Mucosa of stomach (tissue), 1 donor: Measurements from ENCODE around the gene ATG5.
"Not testable (repeated sequence)": the region's sequence is repeated elsewhere in the genome, so short reads cannot be mapped to it uniquely, and the experiment has no call there.

ENCODE experiments used
- H3K27me3 ChIP-seq: one replicate; pipeline ENCODE4 v1.7.0; 2013; ENCODE audit warnings: mild to moderate bottlenecking, low read length; ENCODE audit not compliant: control insufficient read depth, insufficient read depth
- H3K36me3 ChIP-seq: one replicate; pipeline ENCODE4 v1.7.0; 2013; ENCODE audit warnings: low read length; ENCODE audit not compliant: control insufficient read depth, insufficient read depth
- H3K4me1 ChIP-seq: one replicate; pipeline ENCODE4 v1.7.0; 2013; ENCODE audit warnings: mild to moderate bottlenecking, low read length; ENCODE audit not compliant: control insufficient read depth, insufficient read depth
- H3K4me3 ChIP-seq: one replicate; pipeline ENCODE4 v1.7.0; 2013; ENCODE audit warnings: low read length
- H3K9ac ChIP-seq: one replicate; pipeline ENCODE4 v1.7.0; 2013; ENCODE audit warnings: mild to moderate bottlenecking, low read length, moderate library complexity
- H3K9me3 ChIP-seq: one replicate; pipeline ENCODE4 v1.7.0; 2013; ENCODE audit warnings: mild to moderate bottlenecking, low read length, moderate library complexity; ENCODE audit not compliant: control insufficient read depth
- donor health status: Pancreatic carcinoma.

The ATG5 gene

DNA sequence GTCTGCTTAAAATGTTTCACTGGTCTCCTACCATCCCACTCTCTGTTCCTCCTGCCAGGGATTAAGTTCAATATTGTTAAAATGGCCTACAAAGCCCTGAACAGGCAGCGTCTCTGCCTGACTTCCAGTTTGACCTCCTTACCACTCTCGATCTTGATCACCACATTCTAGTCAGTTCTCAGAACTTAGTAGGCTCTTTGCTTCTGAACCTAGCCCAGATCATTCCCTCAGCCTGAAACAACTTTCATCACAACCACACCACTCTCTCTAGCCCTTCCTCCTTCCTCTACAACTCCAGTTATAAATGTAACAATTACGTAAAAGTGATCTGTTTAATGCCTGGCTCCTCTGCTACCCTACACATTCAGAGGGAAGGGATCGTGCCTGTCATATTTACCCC, 53.3 kb downstream of the ATG5 start:
- Histone ChIP-seq H3K36me3 (no peaks in the 10 kb centered on the region), H3K9ac (no peak overlapping the region), H3K4me3 (no peak overlapping the region), H3K9me3 (no peaks in the 10 kb centered on the region), H3K27me3 (no peaks in the 10 kb centered on the region), H3K4me1 (no peaks in the 10 kb centered on the region)

GRCh38 chr6:106270414-106270813, 55.1 kb downstream of the ATG5 start:
- Histone ChIP-seq H3K4me3 (no peak overlapping the region), H3K9ac (no peak overlapping the region), H3K9me3 (no peaks in the 10 kb centered on the region), H3K36me3 (no peaks in the 10 kb centered on the region), H3K27me3 (no peaks in the 10 kb centered on the region), H3K4me1 (no peaks in the 10 kb centered on the region)

- not testable (repeated sequence) for H3K27me3 ChIP-seq, H3K36me3 ChIP-seq, H3K4me3 ChIP-seq, H3K9me3 ChIP-seq, H3K9ac ChIP-seq, H3K4me1 ChIP-seq
Measured at GRCh38 chr6:106269268-106269919, 56.2 kb downstream of the ATG5 start.

DNA sequence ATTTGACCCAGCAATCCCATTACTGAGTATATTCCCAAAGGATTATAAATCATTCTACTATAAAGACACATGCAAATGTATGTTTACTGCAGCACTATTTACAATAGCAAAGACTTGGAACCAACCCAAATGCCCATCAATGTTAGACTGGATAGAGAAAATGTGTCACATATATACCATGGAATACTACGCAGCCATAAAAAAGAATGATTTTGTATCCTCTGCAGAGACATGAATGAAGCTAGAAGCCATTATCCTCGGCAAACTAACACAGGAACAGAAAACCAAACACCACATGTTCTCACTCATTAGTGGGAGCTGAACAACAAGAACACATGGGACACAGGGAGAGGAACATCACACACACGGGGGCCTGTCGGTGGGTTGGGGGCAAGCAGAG, 57.1 kb downstream of the ATG5 start:
- not testable (repeated sequence) for H3K9me3 ChIP-seq, H3K4me1 ChIP-seq, H3K27me3 ChIP-seq, H3K9ac ChIP-seq, H3K4me3 ChIP-seq, H3K36me3 ChIP-seq

- not testable (repeated sequence) for H3K4me3 ChIP-seq, H3K9ac ChIP-seq, H3K4me1 ChIP-seq, H3K27me3 ChIP-seq, H3K36me3 ChIP-seq, H3K9me3 ChIP-seq
Measured at GRCh38 chr6:106264433-106264832, 61.1 kb downstream of the ATG5 start.

DNA sequence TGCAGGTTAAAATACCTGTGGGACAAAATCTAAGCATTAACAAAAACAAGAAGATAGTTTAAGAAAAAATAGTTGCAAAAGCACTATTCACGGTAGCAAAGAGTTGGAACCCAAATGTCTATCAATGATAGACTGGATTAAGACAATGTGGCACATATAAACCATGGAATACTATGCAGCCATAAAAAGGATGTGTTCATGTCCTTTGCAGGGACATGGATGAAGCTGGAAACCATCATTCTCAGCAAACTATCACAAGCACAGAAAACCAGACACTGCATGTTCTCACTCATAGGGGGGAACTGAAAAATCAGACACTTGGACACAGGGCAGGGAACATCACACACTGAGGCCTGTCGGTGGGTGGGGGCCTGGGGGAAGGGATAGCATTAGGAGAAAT, 65.8 kb downstream of the ATG5 start:
- H3K9me3 ChIP-seq = not testable (repeated sequence)

GRCh38 chr6:106258726-106259125, 66.8 kb downstream of the ATG5 start:
- Histone ChIP-seq H3K27me3 (no peaks in the 10 kb centered on the region), H3K36me3 (no peaks in the 10 kb centered on the region), H3K4me3 (no peak overlapping the region), H3K9ac (no peak overlapping the region), H3K9me3 (no peaks in the 10 kb centered on the region), H3K4me1 (no peaks in the 10 kb centered on the region)

More for the DNA sequence above, 65.8 kb downstream of the ATG5 start:
- H3K36me3 ChIP-seq, H3K27me3 ChIP-seq, H3K4me1 ChIP-seq, H3K9ac ChIP-seq, H3K4me3 ChIP-seq: not testable (repeated sequence)

GRCh38 chr6:106257195-106257594, 68.4 kb downstream of the ATG5 start:
- Histone ChIP-seq H3K36me3 (no peaks in the 10 kb centered on the region), H3K27me3 (no peaks in the 10 kb centered on the region), H3K4me3 (no peak overlapping the region)

GRCh38 chr6:106256201-106256968, 69.2 kb downstream of the ATG5 start:
- Histone ChIP-seq H3K9ac (no peak overlapping the region), H3K36me3 (no peaks in the 10 kb centered on the region), H3K9me3 (no peaks in the 10 kb centered on the region), H3K4me1 (no peaks in the 10 kb centered on the region), H3K27me3 (no peaks in the 10 kb centered on the region), H3K4me3 (no peak overlapping the region)

More at GRCh38 chr6:106257195-106257594, 68.4 kb downstream of the ATG5 start:
- H3K9ac ChIP-seq = no peak overlapping the region
- no peaks in the 10 kb centered on the region for H3K4me1 ChIP-seq
- H3K9me3 ChIP-seq = no peaks in the 10 kb centered on the region

DNA sequence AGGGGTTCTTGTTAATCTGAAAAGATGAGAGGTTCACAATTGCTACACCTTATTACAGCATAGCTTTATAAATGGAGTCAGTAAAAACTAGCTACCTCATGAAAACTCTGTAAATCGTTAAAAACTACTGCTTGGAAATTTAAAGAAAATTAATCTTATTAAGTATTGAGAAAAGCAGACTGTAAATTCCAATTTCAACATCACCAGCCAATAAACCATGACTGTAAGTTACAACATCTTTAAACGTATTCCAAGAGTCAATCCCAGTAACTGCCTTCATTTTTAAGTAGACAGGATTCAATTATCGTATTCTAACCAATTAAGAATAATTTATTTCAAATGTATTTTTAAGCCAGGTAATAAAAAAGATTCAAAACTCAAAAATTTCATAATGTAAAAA, 70.3 kb downstream of the ATG5 start:
- no peaks in the 10 kb centered on the region for H3K9me3 ChIP-seq
- peaks cover 4% of the 10 kb centered on the region for H3K4me1 ChIP-seq
- no peaks in the 10 kb centered on the region for H3K36me3 ChIP-seq
- H3K9ac ChIP-seq = no peak overlapping the region
- no peak overlapping the region for H3K4me3 ChIP-seq
- H3K27me3 ChIP-seq = no peaks in the 10 kb centered on the region

DNA sequence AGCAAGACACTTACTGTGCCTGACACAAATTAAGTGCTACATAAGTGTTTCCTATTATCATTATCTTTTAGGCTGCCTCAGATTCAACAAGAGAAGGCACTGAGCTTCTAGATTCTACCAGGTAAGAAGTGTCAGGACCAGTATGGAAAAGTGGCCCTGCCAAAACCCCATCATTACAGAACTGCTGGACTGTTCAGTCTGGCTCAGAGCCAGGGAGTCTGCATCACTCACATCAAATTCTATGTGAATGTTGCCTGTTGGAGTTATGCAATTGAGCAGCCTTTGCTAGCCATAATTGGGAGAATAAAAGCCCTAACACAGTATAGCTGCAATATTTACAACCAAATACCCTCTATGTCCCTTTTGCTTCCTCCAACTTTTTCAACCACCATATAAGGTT, 70.9 kb downstream of the ATG5 start:
- Histone ChIP-seq H3K4me3 (no peak overlapping the region), H3K9ac (no peak overlapping the region), H3K4me1 (peaks cover 4% of the 10 kb centered on the region), H3K9me3 (no peaks in the 10 kb centered on the region), H3K27me3 (no peaks in the 10 kb centered on the region), H3K36me3 (no peaks in the 10 kb centered on the region)

DNA sequence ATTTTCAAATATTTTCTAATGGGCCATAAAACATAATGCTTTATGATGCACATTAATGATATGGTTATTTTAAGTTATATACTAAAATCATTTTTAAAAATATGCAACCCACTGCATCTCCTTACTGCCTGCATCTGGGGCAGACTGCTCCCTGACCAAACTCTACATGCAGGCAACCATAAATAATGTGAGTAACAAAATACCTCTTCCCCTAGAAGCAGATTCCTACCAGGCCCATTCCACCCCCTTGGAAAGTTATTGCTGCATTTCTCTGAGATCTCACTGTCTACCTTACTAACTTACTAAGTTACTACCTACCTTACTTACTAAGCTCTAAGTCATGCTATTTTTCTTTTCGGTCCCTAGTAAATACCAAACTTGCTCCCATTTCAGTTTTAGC, 71.8 kb downstream of the ATG5 start:
- H3K27me3 ChIP-seq = no peaks in the 10 kb centered on the region
- no peak overlapping the region for H3K4me3 ChIP-seq
- peaks cover 4% of the 10 kb centered on the region for H3K4me1 ChIP-seq
- no peak overlapping the region for H3K9ac ChIP-seq
- H3K9me3 ChIP-seq = no peaks in the 10 kb centered on the region
- H3K36me3 ChIP-seq = no peaks in the 10 kb centered on the region
